Keratinocyte (primary cell): ENCODE results near the gene ASTL. TPM values are rescaled to one million over a fixed set of nuclear protein-coding genes. Genes with fewer than 3 reads are reported as not detected.

Experiments used
- DNase-seq: peaks from one replicate; pipeline ENCODE4 v3.0.0-alpha.2; 2011; ENCODE audit warnings: low read depth, missing footprints, low spot score
- FAIRE-seq: peaks from 2 replicates; lab custom pipeline; 2011; peaks lifted over from hg19 to GRCh38; lab: Jason Lieb, UNC
- H2AFZ ChIP-seq: 2 replicates; pipeline ENCODE4 v1.6.0; 2012; ENCODE audit warnings: low read length, control low read depth, inconsistent platforms; ENCODE audit not compliant: control insufficient read depth
- H3K27ac ChIP-seq: 2 replicates; pipeline ENCODE4 v1.5.1; 2011; ENCODE audit warnings: low read length; ENCODE audit not compliant: control insufficient read depth, insufficient read depth
- H3K27me3 ChIP-seq: 3 replicates; pipeline ENCODE4 v1.6.0; 2011; ENCODE audit warnings: low read length; ENCODE audit not compliant: control insufficient read depth, insufficient read depth; ENCODE audit errors: extremely low read depth
- H3K36me3 ChIP-seq, 2 experiments: 2 replicates in 1 of 2; 3 replicates in 1 of 2; pipeline ENCODE4 v1.5.1; 2011; ENCODE audit warnings: low read length in 2 of 2, mild to moderate bottlenecking in 1 of 2; ENCODE audit not compliant: control insufficient read depth in 2 of 2, insufficient read depth in 2 of 2; ENCODE audit errors: extremely low read depth in 1 of 2
- H3K4me1 ChIP-seq: 3 replicates; pipeline ENCODE4 v1.5.1; 2011; ENCODE audit warnings: low read length; ENCODE audit not compliant: control insufficient read depth, insufficient read depth; ENCODE audit errors: extremely low read depth
- H3K4me2 ChIP-seq: 3 replicates; pipeline ENCODE4 v1.6.0; 2011; ENCODE audit warnings: low read depth, low read length; ENCODE audit not compliant: control insufficient read depth, insufficient read depth; ENCODE audit errors: extremely low read depth
- H3K4me3 ChIP-seq, 3 experiments: fragments of 200-600 bp in 1 of 3; sonication (generic) in 1 of 3; 2 replicates in 2 of 3; 3 replicates in 1 of 3; pipeline ENCODE4 v1.5.1; 2011 to 2016; ENCODE audit warnings: low read length in 3 of 3, mild to moderate bottlenecking in 3 of 3, control low read depth in 2 of 3, inconsistent platforms in 1 of 3, low read depth in 1 of 3, mixed read lengths in 1 of 3, mixed run types in 1 of 3, moderate library complexity in 1 of 3; ENCODE audit not compliant: control insufficient read depth in 2 of 3, insufficient read depth in 2 of 3; ENCODE audit errors: extremely low read depth in 1 of 3
- H3K79me2 ChIP-seq: 2 replicates; pipeline ENCODE4 v1.6.0; 2012; ENCODE audit warnings: low read length; ENCODE audit not compliant: control insufficient read depth, insufficient read depth
- H3K9ac ChIP-seq: 3 replicates; pipeline ENCODE4 v1.6.0; 2011; ENCODE audit warnings: low read length; ENCODE audit not compliant: control insufficient read depth, insufficient read depth; ENCODE audit errors: extremely low read depth
- H3K9me1 ChIP-seq: 3 replicates; pipeline ENCODE4 v1.6.0; 2011; ENCODE audit warnings: low read length; ENCODE audit not compliant: control insufficient read depth, insufficient read depth; ENCODE audit errors: extremely low read depth
- H3K9me3 ChIP-seq: 2 replicates; pipeline ENCODE4 v1.5.1; 2012; ENCODE audit warnings: low read depth, low read length; ENCODE audit not compliant: control insufficient read depth
- H4K20me1 ChIP-seq: 3 replicates; pipeline ENCODE4 v1.6.0; 2011; ENCODE audit warnings: low read length; ENCODE audit not compliant: control insufficient read depth, insufficient read depth; ENCODE audit errors: extremely low read depth
- CTCF ChIP-seq, 3 experiments: IDR thresholded peaks in 1 of 3; conservative IDR thresholded peaks in 1 of 3; optimal IDR thresholded peaks in 1 of 3; 2 replicates in 2 of 3; 3 replicates in 1 of 3; pipeline versions ENCODE3 to v1.5.1; 2011; ENCODE audit warnings: low read length in 3 of 3, mild to moderate bottlenecking in 3 of 3, moderate library complexity in 2 of 3, control low read depth in 1 of 3, inconsistent platforms in 1 of 3; ENCODE audit not compliant: insufficient read depth in 2 of 3; ENCODE audit errors: extremely low read depth in 1 of 3
- EZH2 ChIP-seq: IDR thresholded peaks from one replicate; pipeline ENCODE4 v1.6.1; 2012; ENCODE audit warnings: inconsistent platforms, mild to moderate bottlenecking, low read length, moderate library complexity
- dilution Hi-C: fragments of 300-500 bp; cut with MboI; formaldehyde crosslinking; loops from one replicate; pipeline ENCODE4 v1.7.0; 2020; ENCODE audit warnings: low sequenced_read_pairs; ENCODE audit not compliant: extremely low pct_ligation_motif_present
- polyA plus RNA-seq, 5 experiments: library from polyadenylated mRNA; depleted of rRNA in 3 of 5; stranded (reverse) in 3 of 5; stranded (forward) in 1 of 5; unstranded in 1 of 5; fragments of >200 nt; gene quantifications; 1 replicate in 1 of 5; 2 replicates in 3 of 5; 3 replicates in 1 of 5; pipeline versions ENCODE4 v1.2.1 to v1.2.3, GENCODE V29; 2011 to 2012; ENCODE audit warnings: missing spikeins in 2 of 5, low read depth in 1 of 5, low replicate concordance in 1 of 5

The ASTL gene
- polyA plus RNA-seq, 1 donor (not counting 4 experiments of a cell fraction or from before 2014, with no cell fraction given) = not detected

DNA sequence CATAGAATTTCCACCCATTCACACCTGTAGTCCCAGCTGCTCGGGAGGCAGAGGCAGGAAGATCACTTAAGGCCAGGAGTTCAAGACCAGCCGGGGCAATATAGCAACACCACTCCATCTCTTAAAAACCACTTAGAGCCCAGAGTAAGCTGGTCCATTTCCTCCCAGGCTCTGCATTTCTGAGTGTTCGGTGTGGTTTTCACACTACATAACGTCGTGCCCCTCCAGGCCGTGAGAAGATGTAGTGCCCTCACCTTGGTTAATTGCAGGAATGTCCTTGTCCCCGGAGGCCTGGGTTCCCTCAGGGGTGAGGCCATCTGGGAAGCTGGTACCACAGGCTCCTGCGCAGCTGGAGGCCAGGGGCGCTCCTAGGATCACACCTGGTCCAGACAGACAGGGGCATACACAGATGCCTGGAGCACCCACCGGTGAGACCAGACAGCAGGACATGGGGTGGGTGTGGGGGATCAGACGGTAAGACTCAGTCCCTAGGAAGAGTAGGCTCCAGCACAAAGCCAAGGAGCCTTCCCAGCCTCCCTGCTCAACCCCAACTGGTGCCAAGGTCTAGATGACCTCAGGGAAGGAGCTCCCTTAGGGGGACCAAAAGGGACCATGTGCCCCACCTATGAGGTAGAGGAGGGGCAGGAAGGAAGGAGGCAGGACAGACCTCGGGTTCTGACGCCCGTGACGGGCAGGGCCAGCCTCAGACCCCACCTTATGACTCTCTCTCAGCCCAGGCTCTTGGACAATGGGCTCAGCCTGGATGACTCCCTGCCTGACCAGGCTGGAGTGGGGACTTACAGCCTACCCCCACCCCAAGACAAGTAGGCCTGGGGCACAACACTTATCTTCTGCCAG, 752 bp downstream of the ASTL start:
- H3K27ac ChIP-seq = no peak overlapping the region

DNA sequence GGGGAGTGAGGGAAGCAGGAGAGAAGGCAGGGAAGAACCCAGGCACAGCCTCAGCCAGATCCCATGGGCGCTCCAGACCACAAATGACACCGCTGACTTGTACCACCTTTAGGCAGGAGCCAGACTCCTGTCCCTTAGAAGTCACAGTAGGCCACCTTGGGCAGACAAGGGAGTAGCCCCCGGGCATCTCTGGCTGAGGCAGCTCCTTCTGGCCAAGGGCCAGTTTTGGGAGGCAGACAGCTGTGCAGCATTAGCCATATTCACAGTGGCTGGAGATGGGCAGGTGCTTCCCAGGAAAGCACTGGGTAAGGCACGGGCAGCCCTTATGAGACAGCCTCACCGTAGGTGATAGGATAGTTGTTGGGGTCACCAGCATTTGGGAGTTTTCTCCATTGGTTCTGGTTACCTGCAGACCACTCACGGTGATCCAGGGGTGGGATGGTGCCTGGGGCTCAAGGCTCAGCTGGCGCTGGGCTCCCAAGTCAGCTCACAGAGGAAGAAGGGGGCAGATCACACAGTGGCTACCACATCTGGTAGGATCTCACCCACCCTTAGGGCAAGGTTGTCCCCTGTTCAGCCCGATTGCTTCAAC, 2.1 kb downstream of the ASTL start:
- dilution Hi-C loops = no loop called here
- no peaks in the 10 kb centered on the region for H4K20me1 ChIP-seq
- no peak for DNase-seq

More for the DNA sequence above, 752 bp downstream of the ASTL start:
- Histone ChIP-seq H3K9me1 (no peaks in the 10 kb centered on the region), H3K36me3 (no peaks in the 10 kb centered on the region), H3K4me2 (no peak overlapping the region), H4K20me1 (no peaks in the 10 kb centered on the region), H3K9me3 (no peaks in the 10 kb centered on the region), H3K79me2 (no peaks in the 10 kb centered on the region), H3K27me3 (peaks cover 19% of the 10 kb centered on the region), H2AFZ (no peak overlapping the region), H3K9ac (no peak overlapping the region), H3K4me3 (no peak overlapping the region), H3K4me1 (no peaks in the 10 kb centered on the region)
- dilution Hi-C loops = no loop called here
- TF ChIP-seq EZH2 (no peak), CTCF (optimal IDR thresholded peaks at IDR 0.05 in 1 of 3, IDR thresholded peaks at IDR 0.05 in 1 of 3, conservative IDR thresholded peaks at IDR 0.05 in 1 of 3; ENCODE audit: extremely low read depth in 1 of 3, insufficient read depth in 2 of 3, low read length in 3 of 3) (no peak)
- FAIRE-seq = no peak
- no peak for DNase-seq

More for the DNA sequence above, 2.1 kb downstream of the ASTL start:
- H3K27ac ChIP-seq = no peak overlapping the region
- no peak overlapping the region for H3K4me2 ChIP-seq
- no peak overlapping the region for H3K9ac ChIP-seq
- H3K79me2 ChIP-seq = no peaks in the 10 kb centered on the region
- no peak overlapping the region for H2AFZ ChIP-seq
- no peak overlapping the region for H3K4me3 ChIP-seq
- H3K36me3 ChIP-seq = no peaks in the 10 kb centered on the region
- H3K9me3 ChIP-seq = no peaks in the 10 kb centered on the region
- H3K27me3 ChIP-seq = peaks cover 19% of the 10 kb centered on the region
- no peak for FAIRE-seq
- TF ChIP-seq EZH2 = no peak
- TF ChIP-seq CTCF (optimal IDR thresholded peaks at IDR 0.05 in 1 of 3, IDR thresholded peaks at IDR 0.05 in 1 of 3, conservative IDR thresholded peaks at IDR 0.05 in 1 of 3; ENCODE audit: extremely low read depth in 1 of 3, insufficient read depth in 2 of 3, low read length in 3 of 3) = no peak
- H3K4me1 ChIP-seq = no peaks in the 10 kb centered on the region
- no peaks in the 10 kb centered on the region for H3K9me1 ChIP-seq
